Erythroblast (primary cell): ENCODE results near the gene PF4V1.

Experiments
- GATA1 ChIP-seq: IDR thresholded peaks from 2 replicates; pipeline ENCODE4 v1.6.1; 2011; ENCODE audit warnings: low read depth, mild to moderate bottlenecking, control low read depth, low read length, moderate library complexity
- POLR2A ChIP-seq: IDR thresholded peaks from 2 replicates; pipeline ENCODE4 v1.6.1; 2011; ENCODE audit warnings: mild to moderate bottlenecking, low read length

GRCh38 chr4:73866246-73866645 lies 13.2 kb downstream of the PF4V1 start:
- TF ChIP-seq POLR2A, result no peak
- no peak for TF ChIP-seq GATA1
